ENCODE data around the gene IL12RB2. TPM values are rescaled to one million over a fixed set of nuclear protein-coding genes. Genes with fewer than 3 reads are reported as not detected.

IL12RB2 gene
- total RNA-seq, 1 experiment from 2014 or later = not detected

- DNase-seq = no peak
- no peak for TF ChIP-seq CTCF (IDR thresholded peaks at IDR 0.05; ENCODE audit: unreplicated experiment)
- CTCF ChIA-PET = no interaction called here
- no peaks in the 10 kb centered on the region for H3K27me3 Mint-ChIP-seq (ENCODE audit: unreplicated experiment)
- no peaks in the 10 kb centered on the region for H3K36me3 Mint-ChIP-seq (ENCODE audit: insufficient read depth, unreplicated experiment)
- intact Hi-C loops (cut with micrococcal nuclease; ENCODE audit: unreplicated experiment) = no loop called here
- no peaks in the 10 kb centered on the region for H3K4me1 Mint-ChIP-seq (ENCODE audit: low read depth, unreplicated experiment)
- no peak overlapping the region for H3K4me3 Mint-ChIP-seq (ENCODE audit: low read depth, unreplicated experiment)
- no peak overlapping the region for H3K27ac Mint-ChIP-seq (ENCODE audit: unreplicated experiment)
- BruUV-seq (replicated peaks) = no TSS peak
- no peaks in the 10 kb centered on the region for H3K9me3 Mint-ChIP-seq (ENCODE audit: low read depth, unreplicated experiment)
Measured at GRCh38 chr1:67312615-67313014, 4.9 kb downstream of the IL12RB2 start.

- intact Hi-C loops (cut with micrococcal nuclease; ENCODE audit: unreplicated experiment) = no loop called here
- no peak for DNase-seq
- BruUV-seq (replicated peaks) = no TSS peak
- Mint-ChIP-seq H3K4me1 (ENCODE audit: low read depth, unreplicated experiment) (no peaks in the 10 kb centered on the region), H3K9me3 (ENCODE audit: low read depth, unreplicated experiment) (no peaks in the 10 kb centered on the region), H3K27me3 (ENCODE audit: unreplicated experiment) (no peaks in the 10 kb centered on the region), H3K27ac (ENCODE audit: unreplicated experiment) (no peak overlapping the region), H3K36me3 (ENCODE audit: insufficient read depth, unreplicated experiment) (no peaks in the 10 kb centered on the region), H3K4me3 (ENCODE audit: low read depth, unreplicated experiment) (no peak overlapping the region)
- TF ChIP-seq CTCF (IDR thresholded peaks at IDR 0.05; ENCODE audit: unreplicated experiment) = no peak
- CTCF ChIA-PET = interaction anchor here (0.5 kb wide), 1 partner anchor 24 kb away, joined by 5 read pairs; no protein-coding TSS in a partner anchor
Measured at GRCh38 chr1:67313934-67314671, 6.4 kb downstream of the IL12RB2 start.

GRCh38 chr1:67314696-67315095 is 7.0 kb downstream of the IL12RB2 start:
- intact Hi-C loops (cut with micrococcal nuclease; ENCODE audit: unreplicated experiment) = no loop called here
- Mint-ChIP-seq H3K9me3 (ENCODE audit: low read depth, unreplicated experiment) (no peaks in the 10 kb centered on the region), H3K4me1 (ENCODE audit: low read depth, unreplicated experiment) (no peaks in the 10 kb centered on the region), H3K27me3 (ENCODE audit: unreplicated experiment) (no peaks in the 10 kb centered on the region), H3K27ac (ENCODE audit: unreplicated experiment) (no peak overlapping the region), H3K4me3 (ENCODE audit: low read depth, unreplicated experiment) (no peak overlapping the region), H3K36me3 (ENCODE audit: insufficient read depth, unreplicated experiment) (no peaks in the 10 kb centered on the region)
- CTCF ChIA-PET = no interaction called here
- no TSS peak for BruUV-seq (replicated peaks)
- no peak for TF ChIP-seq CTCF (IDR thresholded peaks at IDR 0.05; ENCODE audit: unreplicated experiment)
- DNase-seq = no peak

GRCh38 chr1:67316180-67316902 is 8.7 kb downstream of the IL12RB2 start:
- DNase-seq = no peak
- TF ChIP-seq CTCF (IDR thresholded peaks at IDR 0.05; ENCODE audit: unreplicated experiment) = no peak
- intact Hi-C loops (cut with micrococcal nuclease; ENCODE audit: unreplicated experiment) = no loop called here
- no peak overlapping the region for H3K4me3 Mint-ChIP-seq (ENCODE audit: low read depth, unreplicated experiment)
- H3K27me3 Mint-ChIP-seq (ENCODE audit: unreplicated experiment) = no peaks in the 10 kb centered on the region
- BruUV-seq (replicated peaks) = no TSS peak
- no peaks in the 10 kb centered on the region for H3K9me3 Mint-ChIP-seq (ENCODE audit: low read depth, unreplicated experiment)
- CTCF ChIA-PET = no interaction called here
- H3K4me1 Mint-ChIP-seq (ENCODE audit: low read depth, unreplicated experiment) = no peaks in the 10 kb centered on the region
- H3K36me3 Mint-ChIP-seq (ENCODE audit: insufficient read depth, unreplicated experiment) = no peaks in the 10 kb centered on the region
- H3K27ac Mint-ChIP-seq (ENCODE audit: unreplicated experiment) = no peak overlapping the region
